Neutrophil (primary cell): Measurements from ENCODE around the gene SPON1.

ENCODE experiments used
- H3K27ac ChIP-seq: fragments of 200-600 bp; sonication (generic); 2 replicates; pipeline ENCODE4 v1.5.1; 2016; ENCODE audit warnings: mild to moderate bottlenecking, moderate library complexity
- H3K27me3 ChIP-seq: fragments of 200-600 bp; sonication (generic); 2 replicates; pipeline ENCODE4 v1.6.0; 2016; ENCODE audit warnings: mild to moderate bottlenecking
- H3K36me3 ChIP-seq: fragments of 200-600 bp; sonication (generic); 2 replicates; pipeline ENCODE4 v1.5.1; 2017
- H3K4me1 ChIP-seq, 2 experiments: fragments of 200-600 bp in 1 of 2; sonication (generic) in 1 of 2; 1 replicate in 1 of 2; 2 replicates in 1 of 2; pipeline versions ENCODE4 v1.5.1 to v1.6.1; 2013 to 2016; ENCODE audit warnings: low read depth in 1 of 2, low read length in 1 of 2, mild to moderate bottlenecking in 1 of 2, moderate library complexity in 1 of 2; ENCODE audit not compliant: control insufficient read depth in 1 of 2, insufficient read depth in 1 of 2
- H3K4me3 ChIP-seq, 2 experiments: fragments of 200-600 bp in 1 of 2; sonication (generic) in 1 of 2; 1 replicate in 1 of 2; 2 replicates in 1 of 2; pipeline ENCODE4 v1.5.1; 2013 to 2016; ENCODE audit warnings: low read depth in 1 of 2, low read length in 1 of 2, mild to moderate bottlenecking in 1 of 2, moderate library complexity in 1 of 2
- H3K9me3 ChIP-seq: fragments of 200-600 bp; sonication (generic); 2 replicates; pipeline ENCODE4 v1.5.1; 2016
- CTCF ChIP-seq: fragments of 200-600 bp; sonication (generic); IDR thresholded peaks from 2 replicates; pipeline ENCODE4 v1.5.1; 2016; ENCODE audit warnings: antibody characterized with exemption

Gene SPON1

GRCh38 chr11:14112721-14113120 is 150.2 kb downstream of the SPON1 start:
- TF ChIP-seq CTCF: no peak
- Histone ChIP-seq H3K27ac (no peak overlapping the region), H3K36me3 (no peaks in the 10 kb centered on the region)

GRCh38 chr11:14114269-14114668 is 151.7 kb downstream of the SPON1 start:
- Histone ChIP-seq H3K36me3 (no peaks in the 10 kb centered on the region), H3K9me3 (no peaks in the 10 kb centered on the region), H3K4me3 (no peak overlapping the region), H3K27me3 (no peaks in the 10 kb centered on the region), H3K4me1 (no peaks in the 10 kb centered on the region), H3K27ac (no peak overlapping the region)
- no peak for TF ChIP-seq CTCF

More at GRCh38 chr11:14112721-14113120, 150.2 kb downstream of the SPON1 start:
- no peaks in the 10 kb centered on the region for H3K4me1 ChIP-seq
- no peak overlapping the region for H3K4me3 ChIP-seq
- no peaks in the 10 kb centered on the region for H3K9me3 ChIP-seq
- no peaks in the 10 kb centered on the region for H3K27me3 ChIP-seq

- H3K4me1 ChIP-seq: no peaks in the 10 kb centered on the region
- H3K27me3 ChIP-seq: no peaks in the 10 kb centered on the region
- H3K4me3 ChIP-seq: no peak overlapping the region
- TF ChIP-seq CTCF: no peak
- H3K36me3 ChIP-seq: no peaks in the 10 kb centered on the region
- H3K9me3 ChIP-seq: no peaks in the 10 kb centered on the region
- no peak overlapping the region for H3K27ac ChIP-seq
Measured at GRCh38 chr11:14114786-14115185, 152.3 kb downstream of the SPON1 start.

- Histone ChIP-seq H3K9me3 (no peaks in the 10 kb centered on the region), H3K4me1 (no peaks in the 10 kb centered on the region), H3K27me3 (no peaks in the 10 kb centered on the region), H3K27ac (no peak overlapping the region), H3K36me3 (no peaks in the 10 kb centered on the region), H3K4me3 (no peak overlapping the region)
- no peak for TF ChIP-seq CTCF
Measured at GRCh38 chr11:14117632-14118031, 155.1 kb downstream of the SPON1 start.

DNA sequence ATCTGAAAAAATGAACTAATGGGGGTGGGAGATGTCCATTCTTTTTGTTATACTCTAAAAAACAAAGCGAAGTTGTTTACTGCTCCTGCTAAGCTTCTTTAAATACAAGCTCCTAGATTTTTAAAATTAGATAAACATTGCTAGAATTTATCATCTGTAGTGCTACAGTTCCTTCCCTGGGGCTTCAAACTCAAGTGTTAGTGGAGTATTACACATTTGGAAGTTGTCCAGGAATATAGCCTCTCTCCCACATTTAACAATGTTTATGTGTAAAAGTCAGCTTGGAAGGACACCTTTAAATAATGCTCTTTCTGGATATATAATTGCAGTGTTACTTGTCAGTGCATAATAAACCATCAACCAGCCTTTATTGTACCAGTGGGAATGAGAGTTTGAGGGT is 155.5 kb downstream of the SPON1 start:
- Histone ChIP-seq H3K4me3 (no peak overlapping the region), H3K36me3 (no peaks in the 10 kb centered on the region), H3K27ac (no peak overlapping the region), H3K27me3 (no peaks in the 10 kb centered on the region), H3K4me1 (no peaks in the 10 kb centered on the region), H3K9me3 (no peaks in the 10 kb centered on the region)
- no peak for TF ChIP-seq CTCF

- no peaks in the 10 kb centered on the region for H3K36me3 ChIP-seq
Measured at GRCh38 chr11:14119357-14119756, 156.8 kb downstream of the SPON1 start.

More at GRCh38 chr11:14119357-14119756, 156.8 kb downstream of the SPON1 start:
- H3K27me3 ChIP-seq: no peaks in the 10 kb centered on the region
- no peaks in the 10 kb centered on the region for H3K4me1 ChIP-seq
- no peak for TF ChIP-seq CTCF
- H3K9me3 ChIP-seq: no peaks in the 10 kb centered on the region
- no peak overlapping the region for H3K4me3 ChIP-seq
- H3K27ac ChIP-seq: no peak overlapping the region
